ENCODE results near the gene SHLD3. TPM values are rescaled to one million over a fixed set of nuclear protein-coding genes. Genes with fewer than 3 reads are reported as not detected.

Gene SHLD3
- total and polyA plus RNA-seq, 9 of the 15 experiments (the other 6 are each of a cell fraction or from before 2014, with no cell fraction given) = 3.0 to 14.5 (median 8.6) TPM

DNA sequence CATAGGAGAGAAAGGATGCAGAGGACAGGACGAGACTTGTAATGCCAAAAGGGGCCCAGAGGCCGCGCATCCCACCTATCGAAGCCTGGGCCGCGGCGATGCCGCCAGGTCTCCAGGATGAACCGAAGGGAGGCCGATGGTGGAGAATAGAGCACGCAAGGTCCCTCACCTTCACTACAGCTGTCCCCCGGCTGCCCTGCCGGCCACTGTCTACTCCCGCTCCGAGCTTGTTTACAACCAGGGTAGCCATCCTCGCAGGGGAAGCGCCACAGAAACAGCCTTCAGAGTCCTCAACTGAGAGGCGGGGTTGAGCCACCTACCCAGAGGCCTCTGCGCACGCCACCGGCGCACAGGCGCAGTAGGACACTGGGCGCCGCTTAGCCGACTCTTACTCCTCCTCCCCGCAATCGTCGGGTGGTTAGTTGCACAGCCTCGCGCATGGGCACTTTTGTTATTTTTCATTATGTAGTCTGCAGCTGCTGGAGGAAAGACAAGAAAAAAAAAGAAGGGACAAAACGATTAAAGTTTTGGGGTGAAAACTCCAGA, 729 bp upstream of the SHLD3 start, which contains the start of gene TRIM23 (continued):
- TF ChIP-seq, protein P1, sequence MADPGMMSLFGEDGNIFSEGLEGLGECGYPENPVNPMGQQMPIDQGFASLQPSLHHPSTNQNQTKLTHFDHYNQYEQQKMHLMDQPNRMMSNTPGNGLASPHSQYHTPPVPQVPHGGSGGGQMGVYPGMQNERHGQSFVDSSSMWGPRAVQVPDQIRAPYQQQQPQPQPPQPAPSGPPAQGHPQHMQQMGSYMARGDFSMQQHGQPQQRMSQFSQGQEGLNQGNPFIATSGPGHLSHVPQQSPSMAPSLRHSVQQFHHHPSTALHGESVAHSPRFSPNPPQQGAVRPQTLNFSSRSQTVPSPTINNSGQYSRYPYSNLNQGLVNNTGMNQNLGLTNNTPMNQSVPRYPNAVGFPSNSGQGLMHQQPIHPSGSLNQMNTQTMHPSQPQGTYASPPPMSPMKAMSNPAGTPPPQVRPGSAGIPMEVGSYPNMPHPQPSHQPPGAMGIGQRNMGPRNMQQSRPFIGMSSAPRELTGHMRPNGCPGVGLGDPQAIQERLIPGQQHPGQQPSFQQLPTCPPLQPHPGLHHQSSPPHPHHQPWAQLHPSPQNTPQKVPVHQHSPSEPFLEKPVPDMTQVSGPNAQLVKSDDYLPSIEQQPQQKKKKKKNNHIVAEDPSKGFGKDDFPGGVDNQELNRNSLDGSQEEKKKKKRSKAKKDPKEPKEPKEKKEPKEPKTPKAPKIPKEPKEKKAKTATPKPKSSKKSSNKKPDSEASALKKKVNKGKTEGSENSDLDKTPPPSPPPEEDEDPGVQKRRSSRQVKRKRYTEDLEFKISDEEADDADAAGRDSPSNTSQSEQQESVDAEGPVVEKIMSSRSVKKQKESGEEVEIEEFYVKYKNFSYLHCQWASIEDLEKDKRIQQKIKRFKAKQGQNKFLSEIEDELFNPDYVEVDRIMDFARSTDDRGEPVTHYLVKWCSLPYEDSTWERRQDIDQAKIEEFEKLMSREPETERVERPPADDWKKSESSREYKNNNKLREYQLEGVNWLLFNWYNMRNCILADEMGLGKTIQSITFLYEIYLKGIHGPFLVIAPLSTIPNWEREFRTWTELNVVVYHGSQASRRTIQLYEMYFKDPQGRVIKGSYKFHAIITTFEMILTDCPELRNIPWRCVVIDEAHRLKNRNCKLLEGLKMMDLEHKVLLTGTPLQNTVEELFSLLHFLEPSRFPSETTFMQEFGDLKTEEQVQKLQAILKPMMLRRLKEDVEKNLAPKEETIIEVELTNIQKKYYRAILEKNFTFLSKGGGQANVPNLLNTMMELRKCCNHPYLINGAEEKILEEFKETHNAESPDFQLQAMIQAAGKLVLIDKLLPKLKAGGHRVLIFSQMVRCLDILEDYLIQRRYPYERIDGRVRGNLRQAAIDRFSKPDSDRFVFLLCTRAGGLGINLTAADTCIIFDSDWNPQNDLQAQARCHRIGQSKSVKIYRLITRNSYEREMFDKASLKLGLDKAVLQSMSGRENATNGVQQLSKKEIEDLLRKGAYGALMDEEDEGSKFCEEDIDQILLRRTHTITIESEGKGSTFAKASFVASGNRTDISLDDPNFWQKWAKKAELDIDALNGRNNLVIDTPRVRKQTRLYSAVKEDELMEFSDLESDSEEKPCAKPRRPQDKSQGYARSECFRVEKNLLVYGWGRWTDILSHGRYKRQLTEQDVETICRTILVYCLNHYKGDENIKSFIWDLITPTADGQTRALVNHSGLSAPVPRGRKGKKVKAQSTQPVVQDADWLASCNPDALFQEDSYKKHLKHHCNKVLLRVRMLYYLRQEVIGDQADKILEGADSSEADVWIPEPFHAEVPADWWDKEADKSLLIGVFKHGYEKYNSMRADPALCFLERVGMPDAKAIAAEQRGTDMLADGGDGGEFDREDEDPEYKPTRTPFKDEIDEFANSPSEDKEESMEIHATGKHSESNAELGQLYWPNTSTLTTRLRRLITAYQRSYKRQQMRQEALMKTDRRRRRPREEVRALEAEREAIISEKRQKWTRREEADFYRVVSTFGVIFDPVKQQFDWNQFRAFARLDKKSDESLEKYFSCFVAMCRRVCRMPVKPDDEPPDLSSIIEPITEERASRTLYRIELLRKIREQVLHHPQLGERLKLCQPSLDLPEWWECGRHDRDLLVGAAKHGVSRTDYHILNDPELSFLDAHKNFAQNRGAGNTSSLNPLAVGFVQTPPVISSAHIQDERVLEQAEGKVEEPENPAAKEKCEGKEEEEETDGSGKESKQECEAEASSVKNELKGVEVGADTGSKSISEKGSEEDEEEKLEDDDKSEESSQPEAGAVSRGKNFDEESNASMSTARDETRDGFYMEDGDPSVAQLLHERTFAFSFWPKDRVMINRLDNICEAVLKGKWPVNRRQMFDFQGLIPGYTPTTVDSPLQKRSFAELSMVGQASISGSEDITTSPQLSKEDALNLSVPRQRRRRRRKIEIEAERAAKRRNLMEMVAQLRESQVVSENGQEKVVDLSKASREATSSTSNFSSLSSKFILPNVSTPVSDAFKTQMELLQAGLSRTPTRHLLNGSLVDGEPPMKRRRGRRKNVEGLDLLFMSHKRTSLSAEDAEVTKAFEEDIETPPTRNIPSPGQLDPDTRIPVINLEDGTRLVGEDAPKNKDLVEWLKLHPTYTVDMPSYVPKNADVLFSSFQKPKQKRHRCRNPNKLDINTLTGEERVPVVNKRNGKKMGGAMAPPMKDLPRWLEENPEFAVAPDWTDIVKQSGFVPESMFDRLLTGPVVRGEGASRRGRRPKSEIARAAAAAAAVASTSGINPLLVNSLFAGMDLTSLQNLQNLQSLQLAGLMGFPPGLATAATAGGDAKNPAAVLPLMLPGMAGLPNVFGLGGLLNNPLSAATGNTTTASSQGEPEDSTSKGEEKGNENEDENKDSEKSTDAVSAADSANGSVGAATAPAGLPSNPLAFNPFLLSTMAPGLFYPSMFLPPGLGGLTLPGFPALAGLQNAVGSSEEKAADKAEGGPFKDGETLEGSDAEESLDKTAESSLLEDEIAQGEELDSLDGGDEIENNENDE (IDR thresholded peaks at IDR 0.05; ENCODE audit: low read depth, low read length) = no peak
- TF ChIP-seq PML (IDR thresholded peaks at IDR 0.05; ENCODE audit: low read length) = 0 out of 2 replicates have a peak, but pooled peaks have one; percentile 49
- TF ChIP-seq, protein P2, sequence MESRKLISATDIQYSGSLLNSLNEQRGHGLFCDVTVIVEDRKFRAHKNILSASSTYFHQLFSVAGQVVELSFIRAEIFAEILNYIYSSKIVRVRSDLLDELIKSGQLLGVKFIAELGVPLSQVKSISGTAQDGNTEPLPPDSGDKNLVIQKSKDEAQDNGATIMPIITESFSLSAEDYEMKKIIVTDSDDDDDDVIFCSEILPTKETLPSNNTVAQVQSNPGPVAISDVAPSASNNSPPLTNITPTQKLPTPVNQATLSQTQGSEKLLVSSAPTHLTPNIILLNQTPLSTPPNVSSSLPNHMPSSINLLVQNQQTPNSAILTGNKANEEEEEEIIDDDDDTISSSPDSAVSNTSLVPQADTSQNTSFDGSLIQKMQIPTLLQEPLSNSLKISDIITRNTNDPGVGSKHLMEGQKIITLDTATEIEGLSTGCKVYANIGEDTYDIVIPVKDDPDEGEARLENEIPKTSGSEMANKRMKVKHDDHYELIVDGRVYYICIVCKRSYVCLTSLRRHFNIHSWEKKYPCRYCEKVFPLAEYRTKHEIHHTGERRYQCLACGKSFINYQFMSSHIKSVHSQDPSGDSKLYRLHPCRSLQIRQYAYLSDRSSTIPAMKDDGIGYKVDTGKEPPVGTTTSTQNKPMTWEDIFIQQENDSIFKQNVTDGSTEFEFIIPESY (CRISPR knock-in tag; IDR thresholded peaks at IDR 0.05) = no peak
- TF ChIP-seq, protein P3, sequence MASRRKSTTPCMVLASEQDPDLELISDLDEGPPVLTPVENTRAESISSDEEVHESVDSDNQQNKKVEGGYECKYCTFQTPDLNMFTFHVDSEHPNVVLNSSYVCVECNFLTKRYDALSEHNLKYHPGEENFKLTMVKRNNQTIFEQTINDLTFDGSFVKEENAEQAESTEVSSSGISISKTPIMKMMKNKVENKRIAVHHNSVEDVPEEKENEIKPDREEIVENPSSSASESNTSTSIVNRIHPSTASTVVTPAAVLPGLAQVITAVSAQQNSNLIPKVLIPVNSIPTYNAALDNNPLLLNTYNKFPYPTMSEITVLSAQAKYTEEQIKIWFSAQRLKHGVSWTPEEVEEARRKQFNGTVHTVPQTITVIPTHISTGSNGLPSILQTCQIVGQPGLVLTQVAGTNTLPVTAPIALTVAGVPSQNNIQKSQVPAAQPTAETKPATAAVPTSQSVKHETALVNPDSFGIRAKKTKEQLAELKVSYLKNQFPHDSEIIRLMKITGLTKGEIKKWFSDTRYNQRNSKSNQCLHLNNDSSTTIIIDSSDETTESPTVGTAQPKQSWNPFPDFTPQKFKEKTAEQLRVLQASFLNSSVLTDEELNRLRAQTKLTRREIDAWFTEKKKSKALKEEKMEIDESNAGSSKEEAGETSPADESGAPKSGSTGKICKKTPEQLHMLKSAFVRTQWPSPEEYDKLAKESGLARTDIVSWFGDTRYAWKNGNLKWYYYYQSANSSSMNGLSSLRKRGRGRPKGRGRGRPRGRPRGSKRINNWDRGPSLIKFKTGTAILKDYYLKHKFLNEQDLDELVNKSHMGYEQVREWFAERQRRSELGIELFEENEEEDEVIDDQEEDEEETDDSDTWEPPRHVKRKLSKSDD (conservative IDR thresholded peaks at IDR 0.05; ENCODE audit: low read length) = no peak
- no peak for TF ChIP-seq OTX1 (CRISPR knock-in tag; IDR thresholded peaks at IDR 0.05)
- no peak for TF ChIP-seq GATAD2A (IDR thresholded peaks at IDR 0.05)
- TF ChIP-seq HOMEZ (CRISPR knock-in tag; IDR thresholded peaks at IDR 0.05) = 0 out of 2 replicates have a peak, but pooled peaks have one; percentile 29
- no peak for TF ChIP-seq ARID1B (IDR thresholded peaks at IDR 0.05)
- no peak for TF ChIP-seq ZNF57 (CRISPR knock-in tag; IDR thresholded peaks at IDR 0.05)
- TF ChIP-seq NFE2 (IDR thresholded peaks at IDR 0.05; ENCODE audit: low read depth) = no peak

Measured in K562 (cell line).